ENCODE data around the gene TRPM7. TPM values are rescaled to one million over a fixed set of nuclear protein-coding genes. Genes with fewer than 3 reads are reported as not detected.
"Not testable (repeated sequence)": the region's sequence is repeated elsewhere in the genome, so short reads cannot be mapped to it uniquely, and the experiment has no call there.

TRPM7 gene
- total RNA-seq, 1 experiment from 2014 or later, result 49.6 TPM

DNA sequence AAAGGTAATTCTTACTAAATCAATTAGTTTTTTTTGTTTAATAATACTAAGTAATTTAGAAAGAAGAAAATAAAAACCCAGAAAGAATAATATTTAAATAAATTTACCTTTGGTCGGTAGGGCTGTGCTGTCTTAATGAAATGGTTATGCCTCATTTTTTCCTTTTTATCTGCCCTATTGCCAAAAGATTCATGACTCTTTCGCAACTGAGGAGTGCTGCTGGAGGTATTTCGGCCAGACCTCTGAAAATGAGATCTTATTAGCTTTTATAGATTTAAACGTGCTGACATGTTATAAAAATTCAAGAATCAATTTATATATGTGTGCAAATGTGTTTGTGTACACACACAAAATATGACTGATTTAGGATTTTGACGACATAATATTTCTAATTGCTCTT is 73.0 kb downstream of the TRPM7 start:
- ChIA-PET CTCF (no interaction called here), POLR2A (ENCODE audit: low non-redundant PET) (no interaction called here)
- TF ChIP-seq, protein P1, sequence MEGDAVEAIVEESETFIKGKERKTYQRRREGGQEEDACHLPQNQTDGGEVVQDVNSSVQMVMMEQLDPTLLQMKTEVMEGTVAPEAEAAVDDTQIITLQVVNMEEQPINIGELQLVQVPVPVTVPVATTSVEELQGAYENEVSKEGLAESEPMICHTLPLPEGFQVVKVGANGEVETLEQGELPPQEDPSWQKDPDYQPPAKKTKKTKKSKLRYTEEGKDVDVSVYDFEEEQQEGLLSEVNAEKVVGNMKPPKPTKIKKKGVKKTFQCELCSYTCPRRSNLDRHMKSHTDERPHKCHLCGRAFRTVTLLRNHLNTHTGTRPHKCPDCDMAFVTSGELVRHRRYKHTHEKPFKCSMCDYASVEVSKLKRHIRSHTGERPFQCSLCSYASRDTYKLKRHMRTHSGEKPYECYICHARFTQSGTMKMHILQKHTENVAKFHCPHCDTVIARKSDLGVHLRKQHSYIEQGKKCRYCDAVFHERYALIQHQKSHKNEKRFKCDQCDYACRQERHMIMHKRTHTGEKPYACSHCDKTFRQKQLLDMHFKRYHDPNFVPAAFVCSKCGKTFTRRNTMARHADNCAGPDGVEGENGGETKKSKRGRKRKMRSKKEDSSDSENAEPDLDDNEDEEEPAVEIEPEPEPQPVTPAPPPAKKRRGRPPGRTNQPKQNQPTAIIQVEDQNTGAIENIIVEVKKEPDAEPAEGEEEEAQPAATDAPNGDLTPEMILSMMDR (conservative IDR thresholded peaks at IDR 0.05; ENCODE audit: low read depth, low read length), result no peak
- TF ChIP-seq EZH2 (IDR thresholded peaks at IDR 0.05; ENCODE audit: borderline replicate concordance, low read depth, low read length, poor library complexity, severe bottlenecking), result no peak
- H3K27me3 ChIP-seq (replicated peaks; ENCODE audit: insufficient read depth, low read depth, low read length, poor library complexity), result no peaks in the 10 kb centered on the region
- H3K4me1 ChIP-seq (ENCODE audit: insufficient read depth, low read length, poor library complexity, severe bottlenecking), result no peaks in the 10 kb centered on the region
- no TSS peak for BruUV-seq (replicated peaks)
- H3K36me3 ChIP-seq (ENCODE audit: insufficient read depth, low read length, poor library complexity, severe bottlenecking), result peaks cover 52% of the 10 kb centered on the region
- DNase-seq (ENCODE audit: low spot score), result no peak
- H3K27ac ChIP-seq (ENCODE audit: low read depth, low read length, poor library complexity, severe bottlenecking), result no peak overlapping the region
- no peaks in the 10 kb centered on the region for H3K9me3 ChIP-seq (ENCODE audit: low read depth, low read length, poor library complexity, severe bottlenecking)
- H3K4me3 ChIP-seq (ENCODE audit: low read depth, low read length, poor library complexity, severe bottlenecking), result no peak overlapping the region
- intact Hi-C loops (cut with micrococcal nuclease; ENCODE audit: unreplicated experiment), result no loop called here

DNA sequence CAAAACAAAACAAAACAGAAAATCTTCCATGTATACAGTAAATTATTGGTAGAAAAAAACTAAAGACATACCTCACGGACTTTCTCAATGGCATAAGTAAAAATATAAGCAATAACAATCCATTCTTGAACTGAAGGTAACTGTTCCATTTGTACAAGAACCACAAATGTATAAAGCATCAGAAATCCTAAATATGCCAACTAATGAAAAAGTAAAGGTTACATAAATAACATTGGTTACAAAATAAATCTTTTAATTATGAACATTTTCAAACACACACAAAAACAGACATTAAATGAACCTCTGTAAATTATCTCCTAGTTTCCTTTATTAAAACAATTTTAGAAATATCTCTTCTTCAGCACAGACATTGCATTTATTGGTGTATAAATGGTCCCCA is 79.5 kb downstream of the TRPM7 start:
- no peak for DNase-seq (ENCODE audit: low spot score)
- H3K36me3 ChIP-seq (ENCODE audit: insufficient read depth, low read length, poor library complexity, severe bottlenecking), result peaks cover 54% of the 10 kb centered on the region
- BruUV-seq (replicated peaks), result no TSS peak
- H3K4me1 ChIP-seq (ENCODE audit: insufficient read depth, low read length, poor library complexity, severe bottlenecking), result no peaks in the 10 kb centered on the region
- ChIA-PET CTCF (no interaction called here), POLR2A (ENCODE audit: low non-redundant PET) (no interaction called here)
- H3K27me3 ChIP-seq (replicated peaks; ENCODE audit: insufficient read depth, low read depth, low read length, poor library complexity), result no peaks in the 10 kb centered on the region
- TF ChIP-seq EZH2 (IDR thresholded peaks at IDR 0.05; ENCODE audit: borderline replicate concordance, low read depth, low read length, poor library complexity, severe bottlenecking), result no peak
- TF ChIP-seq, protein P1 (conservative IDR thresholded peaks at IDR 0.05; ENCODE audit: low read depth, low read length), result no peak
- H3K4me3 ChIP-seq (ENCODE audit: low read depth, low read length, poor library complexity, severe bottlenecking), result no peak overlapping the region
- no peak overlapping the region for H3K27ac ChIP-seq (ENCODE audit: low read depth, low read length, poor library complexity, severe bottlenecking)
- no peaks in the 10 kb centered on the region for H3K9me3 ChIP-seq (ENCODE audit: low read depth, low read length, poor library complexity, severe bottlenecking)
- intact Hi-C loops (cut with micrococcal nuclease; ENCODE audit: unreplicated experiment), result no loop called here

DNA sequence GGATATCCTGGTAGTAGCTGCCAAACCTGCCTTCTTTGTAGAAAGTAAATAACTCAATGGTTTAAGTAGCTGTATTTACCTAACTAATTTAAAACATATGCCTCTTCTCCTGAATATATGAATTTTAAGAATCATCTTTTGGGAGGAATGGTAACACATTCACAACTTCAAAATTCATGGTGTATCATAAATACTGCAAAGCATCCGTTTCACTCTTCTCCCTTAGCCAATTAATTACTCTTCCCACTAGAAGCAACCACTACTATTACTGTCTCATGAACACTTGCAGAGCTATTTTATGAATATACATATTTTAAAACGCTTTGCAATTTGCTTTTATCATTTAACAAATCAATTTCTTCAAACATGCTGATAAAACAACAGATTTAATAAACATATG is 81.1 kb downstream of the TRPM7 start:
- no peaks in the 10 kb centered on the region for H3K4me1 ChIP-seq (ENCODE audit: insufficient read depth, low read length, poor library complexity, severe bottlenecking)
- no peak overlapping the region for H3K4me3 ChIP-seq (ENCODE audit: low read depth, low read length, poor library complexity, severe bottlenecking)
- intact Hi-C loops (cut with micrococcal nuclease; ENCODE audit: unreplicated experiment), result no loop called here
- no peaks in the 10 kb centered on the region for H3K9me3 ChIP-seq (ENCODE audit: low read depth, low read length, poor library complexity, severe bottlenecking)
- H3K27me3 ChIP-seq (replicated peaks; ENCODE audit: insufficient read depth, low read depth, low read length, poor library complexity), result no peaks in the 10 kb centered on the region
- CTCF ChIA-PET, result no interaction called here
- no peak for DNase-seq (ENCODE audit: low spot score)
- no peak for TF ChIP-seq EZH2 (IDR thresholded peaks at IDR 0.05; ENCODE audit: borderline replicate concordance, low read depth, low read length, poor library complexity, severe bottlenecking)
- TF ChIP-seq, protein P1 (conservative IDR thresholded peaks at IDR 0.05; ENCODE audit: low read depth, low read length), result no peak
- BruUV-seq (replicated peaks), result no TSS peak
- POLR2A ChIA-PET (ENCODE audit: low non-redundant PET), result interaction anchor here (0.6 kb wide), 2 partner anchors 15 to 516 kb away, joined by 3 to 4 read pairs; no protein-coding TSS in a partner anchor
- no peak overlapping the region for H3K27ac ChIP-seq (ENCODE audit: low read depth, low read length, poor library complexity, severe bottlenecking)
- peaks cover 40% of the 10 kb centered on the region for H3K36me3 ChIP-seq (ENCODE audit: insufficient read depth, low read length, poor library complexity, severe bottlenecking)

DNA sequence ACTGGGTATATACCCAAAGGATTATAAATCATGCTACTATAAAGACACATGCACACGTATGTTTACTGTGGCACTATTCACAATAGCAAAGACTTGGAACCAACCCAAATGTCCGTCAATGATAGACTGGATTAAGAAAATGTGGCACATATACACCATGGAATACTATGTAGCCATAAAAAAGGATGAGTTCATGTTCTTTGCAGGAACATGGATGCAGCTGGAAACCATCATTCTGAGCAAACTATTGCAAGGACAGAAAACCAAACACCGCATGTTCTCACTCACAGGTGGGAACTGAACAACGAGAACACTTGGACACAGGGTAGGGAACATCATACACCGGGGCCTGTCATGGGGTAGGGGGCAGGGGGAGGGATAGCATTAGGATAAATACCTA is 84.6 kb downstream of the TRPM7 start:
- H3K36me3 ChIP-seq (ENCODE audit: insufficient read depth, low read length, poor library complexity, severe bottlenecking), result peaks cover 25% of the 10 kb centered on the region
- CTCF ChIA-PET; DNase-seq (ENCODE audit: low spot score); H3K27ac ChIP-seq (ENCODE audit: low read depth, low read length, poor library complexity, severe bottlenecking); H3K9me3 ChIP-seq (ENCODE audit: low read depth, low read length, poor library complexity, severe bottlenecking); BruUV-seq (replicated peaks); H3K4me3 ChIP-seq (ENCODE audit: low read depth, low read length, poor library complexity, severe bottlenecking); POLR2A ChIA-PET (ENCODE audit: low non-redundant PET); H3K4me1 ChIP-seq (ENCODE audit: insufficient read depth, low read length, poor library complexity, severe bottlenecking); H3K27me3 ChIP-seq (replicated peaks; ENCODE audit: insufficient read depth, low read depth, low read length, poor library complexity); intact Hi-C loops (cut with micrococcal nuclease; ENCODE audit: unreplicated experiment): not testable (repeated sequence)
